ENCODE data around the gene ITPKB.

GRCh38 chr1:226787071-226787470 is 48.0 kb upstream of the ITPKB start:
- TF ChIP-seq CTCF (IDR thresholded peaks at IDR 0.05) (no peak), POLR2A (IDR thresholded peaks at IDR 0.05) (no peak)
